IMR-90 (cell line): ENCODE measurements around the gene ATG9A.

Source experiments
- CEBPB ChIP-seq: IDR thresholded peaks from 2 replicates; pipeline ENCODE4 v1.6.1; 2012; ENCODE audit warnings: low read depth, low read length, improper control_type of control experiment
- CTCF ChIP-seq: conservative IDR thresholded peaks from 2 replicates; pipeline ENCODE4 v1.5.1; 2012; ENCODE audit warnings: mild to moderate bottlenecking, low read depth, low read length, improper control_type of control experiment
- ELK1 ChIP-seq: fragments of 150-350 bp; IDR thresholded peaks from 2 replicates; pipeline ENCODE4 v1.6.1; 2016; ENCODE audit warnings: low read depth, mild to moderate bottlenecking, low read length, moderate library complexity, borderline replicate concordance
- MAZ ChIP-seq: IDR thresholded peaks from 2 replicates; pipeline ENCODE4 v1.6.1; 2012; ENCODE audit warnings: low read depth, mild to moderate bottlenecking, low read length, improper control_type of control experiment, moderate library complexity, borderline replicate concordance
- NFE2L2 ChIP-seq: fragments of 150-350 bp; IDR thresholded peaks from 2 replicates; pipeline ENCODE4 v1.6.1; 2016; ENCODE audit warnings: low read depth, mild to moderate bottlenecking, low read length
- POLR2A ChIP-seq: IDR thresholded peaks from 2 replicates; pipeline ENCODE4 v1.6.1; 2012; ENCODE audit warnings: mild to moderate bottlenecking, low read depth, low read length
- RAD21 ChIP-seq: IDR thresholded peaks from 2 replicates; pipeline ENCODE4 v1.6.1; 2012; ENCODE audit warnings: low read length, improper control_type of control experiment
- USF2 ChIP-seq: fragments of 150-350 bp; IDR thresholded peaks from 2 replicates; pipeline ENCODE4 v1.6.1; 2017; ENCODE audit warnings: mild to moderate bottlenecking, antibody characterized with exemption, low read length, low read depth

- no peak for TF ChIP-seq CTCF
- TF ChIP-seq RAD21: no peak
- peak; percentile 78 for TF ChIP-seq CEBPB
- TF ChIP-seq ELK1: no peak
- no peak for TF ChIP-seq POLR2A
- TF ChIP-seq MAZ: no peak
- peak; percentile 39; the same call in 1 of the 2 replicates for TF ChIP-seq NFE2L2
- no peak for TF ChIP-seq USF2
Observed at GRCh38 chr2:219254590-219255201, 25.3 kb upstream of the ATG9A start.
